Glomerular endothelial cell (primary cell): ENCODE results near the gene ATE1. TPM values are rescaled to one million over a fixed set of nuclear protein-coding genes. Genes with fewer than 3 reads are reported as not detected.

Experiments
- DNase-seq: peaks from one replicate; pipeline ENCODE4 v3.0.0-alpha.2; 2011; ENCODE audit warnings: low read depth, low spot score; ENCODE audit errors: extremely low read depth
- total RNA-seq: library from RNA; depleted of rRNA; stranded (reverse); fragments of >200 nt; gene quantifications from 2 replicates; pipeline ENCODE4 v1.2.3, GENCODE V29; 2015

ATE1 gene
- total RNA-seq, 1 donor from 2014 or later, result 21.9 TPM

- no peak for DNase-seq
Observed at GRCh38 chr10:121879476-121879875, 48.4 kb downstream of the ATE1 start.

DNA sequence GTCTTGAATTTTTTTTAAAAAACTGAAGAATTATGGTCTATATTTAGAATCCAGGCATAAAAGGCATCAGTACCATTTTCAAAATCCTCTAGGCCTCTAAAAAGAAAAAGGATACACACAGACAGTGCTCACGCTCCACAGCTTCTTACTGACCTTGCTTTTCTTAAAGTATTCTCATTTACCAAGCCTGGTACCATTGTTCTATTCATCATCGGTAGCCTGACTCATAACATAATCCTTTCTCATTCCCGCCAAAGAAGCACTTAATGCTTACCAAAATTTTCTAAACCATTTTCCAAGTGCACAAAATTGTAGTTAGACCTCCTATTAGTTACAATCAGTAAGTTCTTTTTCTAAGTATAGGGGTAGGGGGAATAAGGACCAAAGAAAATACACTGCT, 54.6 kb downstream of the ATE1 start:
- no peak for DNase-seq

DNA sequence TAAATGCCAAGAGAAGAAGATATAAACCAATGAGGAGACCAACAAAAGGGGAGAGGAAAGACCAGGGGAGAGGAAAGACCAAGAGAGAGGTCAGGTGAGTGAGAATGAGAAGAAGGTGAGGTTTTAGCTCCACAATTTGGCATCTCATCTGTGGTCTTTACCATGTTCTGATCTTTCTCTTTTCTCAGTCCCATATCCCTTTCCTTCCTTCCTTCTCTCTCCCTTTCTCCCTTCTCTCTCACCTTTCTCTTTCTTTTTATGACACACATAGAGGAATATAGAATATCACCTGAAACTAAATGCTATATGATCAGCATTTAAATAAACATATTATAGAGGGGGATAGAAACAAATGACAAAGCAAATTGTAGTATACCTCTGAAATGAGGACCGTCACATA, 57.4 kb downstream of the ATE1 start:
- no peak for DNase-seq

- no peak for DNase-seq
Observed at GRCh38 chr10:121865554-121865953, 62.3 kb downstream of the ATE1 start.

- no peak for DNase-seq
Observed at GRCh38 chr10:121864653-121865052, 63.2 kb downstream of the ATE1 start.

- no peak for DNase-seq
Observed at GRCh38 chr10:121864168-121864567, 63.7 kb downstream of the ATE1 start.

GRCh38 chr10:121862649-121863048, 65.2 kb downstream of the ATE1 start:
- no peak for DNase-seq

- no peak for DNase-seq
Observed at GRCh38 chr10:121862042-121862441, 65.8 kb downstream of the ATE1 start.

DNA sequence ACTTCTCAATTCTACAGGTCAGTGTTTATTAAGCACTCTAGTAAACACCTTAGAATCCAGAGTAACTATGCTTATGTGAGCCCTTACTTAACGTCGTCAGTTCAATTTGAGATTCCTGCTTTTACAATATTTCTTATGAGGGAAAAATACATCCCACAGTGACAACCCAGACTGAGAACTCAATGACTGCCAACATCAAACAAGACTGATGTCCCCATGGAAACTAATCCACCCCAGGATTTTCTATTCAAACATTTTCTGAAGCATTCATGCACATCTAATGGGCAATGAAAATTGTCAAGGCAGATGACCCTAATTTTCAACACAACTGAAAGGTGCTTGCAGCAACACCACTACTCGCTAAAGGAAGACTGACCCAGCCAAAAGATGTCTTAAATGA, 67.0 kb downstream of the ATE1 start:
- DNase-seq, result no peak

DNA sequence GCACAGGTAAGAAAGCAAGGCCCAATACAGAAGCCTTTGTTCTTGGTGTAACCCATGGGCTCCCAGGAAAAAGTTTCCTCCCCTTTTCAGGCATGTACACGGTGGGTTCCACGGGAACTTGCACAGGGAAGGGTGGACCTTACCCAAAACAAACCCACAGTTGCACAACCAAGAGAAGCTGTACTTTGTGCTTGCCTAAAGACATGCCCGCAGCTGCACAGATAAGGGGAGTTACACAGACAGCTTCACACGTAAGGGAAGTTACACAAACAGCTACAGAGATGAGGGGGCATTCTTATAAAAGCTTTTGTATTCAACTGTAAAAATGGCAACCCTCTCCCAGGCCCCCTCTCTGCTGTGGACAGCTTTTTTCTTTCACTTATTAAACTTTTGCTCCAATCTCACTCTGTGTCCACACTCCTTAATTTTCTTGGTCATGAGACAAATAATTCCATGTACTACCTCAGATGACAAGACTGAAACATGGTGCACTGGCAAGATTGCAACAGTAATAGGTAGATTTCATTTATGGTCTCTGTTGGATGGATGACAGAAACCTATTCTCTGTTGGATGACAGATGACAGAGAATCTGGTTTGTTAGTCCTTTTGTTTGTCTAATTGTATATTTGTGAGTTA, 72.9 kb downstream of the ATE1 start:
- DNase-seq, result no peak

- no peak for DNase-seq
Observed at GRCh38 chr10:121853950-121854349, 73.9 kb downstream of the ATE1 start.

- DNase-seq, result no peak
Observed at GRCh38 chr10:121851786-121852185, 76.0 kb downstream of the ATE1 start.

DNA sequence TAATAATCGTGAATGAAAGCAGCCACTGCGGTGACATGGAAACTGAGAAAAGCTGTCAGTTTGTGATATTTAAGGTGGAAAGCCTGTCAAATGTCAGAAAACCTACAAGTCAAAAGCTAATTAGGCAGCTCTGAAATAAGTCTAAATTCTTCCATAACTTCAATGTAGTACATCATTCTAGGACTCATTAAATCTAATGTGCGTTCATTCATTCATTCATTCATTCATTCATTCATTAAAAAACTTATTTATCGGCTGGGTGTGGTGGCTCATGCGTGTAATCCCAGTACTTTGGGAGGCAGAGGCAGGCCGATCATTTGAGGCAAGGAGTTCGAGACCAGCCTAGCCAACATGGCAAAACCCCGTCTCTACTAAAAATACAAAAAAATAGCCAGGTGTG, 79.7 kb downstream of the ATE1 start:
- DNase-seq, result no peak

DNA sequence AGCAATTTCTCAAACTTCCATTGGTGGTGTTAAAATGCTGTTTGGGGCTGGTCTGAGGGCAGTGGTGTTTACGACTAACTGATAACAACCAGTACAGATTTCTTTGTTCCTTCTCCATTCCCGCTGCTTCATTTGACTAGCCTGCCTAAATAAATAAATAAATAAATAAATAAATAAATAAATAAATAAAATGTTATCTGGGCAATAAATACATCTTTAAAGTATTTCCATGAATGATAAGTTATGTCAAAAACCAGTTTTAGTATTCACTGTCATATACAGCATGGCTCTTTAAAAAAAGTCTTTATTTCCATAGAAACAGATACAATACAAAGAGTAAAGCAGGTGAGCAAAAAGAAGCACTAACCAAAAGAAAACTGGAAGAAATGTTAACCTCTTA, 81.3 kb downstream of the ATE1 start:
- DNase-seq, result no peak

GRCh38 chr10:121845044-121845784, 82.6 kb downstream of the ATE1 start:
- DNase-seq, result no peak

DNA sequence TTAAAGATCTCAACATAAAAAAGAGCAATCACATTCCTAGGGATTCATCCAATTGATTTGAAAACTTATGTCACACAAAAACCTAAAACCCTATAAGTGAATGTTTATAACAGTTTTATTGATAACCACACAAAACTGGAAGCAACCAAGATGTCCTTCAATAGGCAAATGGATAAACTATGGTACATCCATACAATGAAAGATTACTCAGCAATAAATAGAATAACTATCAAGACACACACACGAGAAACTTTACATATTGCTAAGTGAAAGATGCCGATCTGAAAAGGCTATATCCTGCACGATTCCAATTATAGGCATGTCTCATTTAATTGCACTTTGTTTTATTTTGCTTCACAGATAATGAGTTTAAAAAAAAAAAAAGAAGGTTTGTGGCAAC, 83.3 kb downstream of the ATE1 start:
- no peak for DNase-seq

DNA sequence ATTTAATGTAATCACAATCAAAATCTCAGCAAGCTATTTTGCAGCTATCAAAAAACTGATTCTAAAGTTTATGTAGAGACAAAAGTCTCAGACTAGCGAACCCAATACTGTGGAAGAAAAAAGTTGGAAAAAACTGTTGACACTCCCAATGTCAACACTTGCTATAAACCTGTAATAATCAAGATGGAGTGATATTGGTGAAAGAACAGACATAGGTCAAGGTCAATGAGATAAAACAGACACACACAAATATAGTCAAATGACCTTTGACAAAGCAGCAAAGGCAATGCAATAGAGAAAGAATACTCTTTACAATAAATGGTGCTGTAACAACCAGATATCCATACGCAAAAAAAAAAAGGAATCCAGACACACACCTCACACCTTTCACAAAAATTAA, 84.5 kb downstream of the ATE1 start:
- DNase-seq, result no peak

DNA sequence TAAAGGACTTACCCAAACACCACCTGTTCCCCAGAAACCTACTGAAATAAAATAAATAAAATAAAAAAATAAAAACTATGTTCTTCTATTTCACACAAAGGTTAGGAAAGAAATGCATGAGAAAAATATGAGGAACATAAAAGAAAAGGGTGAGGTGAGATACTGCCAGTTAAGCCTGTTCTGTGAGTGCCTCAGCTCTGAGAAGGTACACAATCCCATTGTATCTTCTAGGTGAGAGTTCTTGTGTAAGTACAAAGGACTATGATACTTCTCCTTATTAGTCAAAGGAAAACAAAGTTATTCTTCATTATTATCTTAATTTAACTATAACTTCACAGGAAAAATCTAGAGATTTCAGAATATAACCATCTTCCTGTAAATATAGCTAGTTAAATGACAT, 86.0 kb downstream of the ATE1 start:
- no peak for DNase-seq

GRCh38 chr10:121838931-121839330, 88.9 kb downstream of the ATE1 start:
- DNase-seq, result no peak

DNA sequence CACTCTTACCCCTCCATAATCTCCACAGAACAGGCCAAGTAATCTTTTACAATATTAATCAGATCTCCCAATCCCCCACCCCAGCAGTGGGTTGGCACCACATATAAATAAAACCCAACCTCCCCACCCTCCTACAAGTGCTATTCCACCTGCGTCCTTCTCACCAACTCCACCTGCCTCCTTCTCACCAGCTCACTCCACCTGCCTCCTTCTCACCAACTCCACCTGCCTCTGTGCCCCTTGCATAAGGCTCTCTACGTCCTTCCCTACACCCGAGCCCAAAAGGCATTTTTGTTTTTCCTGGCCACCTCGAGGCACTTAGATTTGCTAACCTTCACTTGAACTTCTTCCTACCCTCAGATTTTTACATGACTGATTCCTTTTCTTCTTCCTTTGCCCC, 89.7 kb downstream of the ATE1 start:
- DNase-seq, result no peak

DNA sequence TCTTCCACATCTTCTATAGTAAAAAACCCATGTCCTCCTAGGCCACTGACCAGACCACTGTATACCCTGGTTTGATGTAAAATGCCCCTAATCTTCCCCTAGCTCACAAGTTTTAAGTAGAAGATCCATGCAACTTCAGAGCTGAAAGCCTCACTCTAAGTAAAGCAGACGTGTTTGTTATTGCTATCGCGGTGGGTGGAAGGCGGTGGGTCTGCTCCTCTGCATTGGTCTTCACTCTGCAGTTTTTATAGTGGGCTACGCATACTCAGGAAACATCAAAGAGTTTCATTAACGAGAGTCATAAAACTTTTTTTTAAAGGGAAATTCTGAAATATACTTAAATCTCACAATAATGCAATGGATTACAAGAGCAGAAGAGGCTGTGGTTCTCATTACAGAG, 91.7 kb downstream of the ATE1 start:
- no peak for DNase-seq

- no peak for DNase-seq
Observed at GRCh38 chr10:121835376-121835775, 92.5 kb downstream of the ATE1 start.

DNA sequence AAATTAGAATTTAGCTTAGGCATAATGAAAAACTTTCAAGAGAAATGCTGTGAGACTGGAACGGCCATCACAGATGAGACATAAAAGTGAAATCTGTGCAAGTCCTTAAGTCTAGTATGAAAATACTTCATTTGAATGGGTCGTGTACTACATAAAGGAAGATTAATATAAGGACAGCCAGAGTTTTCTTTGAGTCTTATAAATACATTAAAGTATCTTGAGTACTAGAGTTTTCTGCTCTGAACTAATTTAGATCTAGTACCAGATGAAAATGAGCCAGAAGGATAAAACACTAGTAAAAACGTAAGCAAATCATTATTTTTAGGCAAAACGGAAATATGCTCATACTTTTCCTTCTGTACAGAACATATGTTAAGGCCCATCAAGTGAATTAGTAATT, 93.1 kb downstream of the ATE1 start:
- no peak for DNase-seq
